BJ (cell line): Measurements from ENCODE around the gene XRCC1. TPM values are rescaled to one million over a fixed set of nuclear protein-coding genes. Genes with fewer than 3 reads are reported as not detected.

ENCODE experiments used
- CTCF ChIA-PET: fragments of 350-600 bp; formaldehyde crosslinking; extraction: SDS; loops from one replicate; lab custom pipeline; 2021; ENCODE audit warnings: antibody characterized with exemption, inconsistent platforms; lab: Yijun Ruan, JAX
- POLR2A ChIA-PET: fragments of 300-600 bp; sonication (Branson Sonifier 250); formaldehyde crosslinking; extraction: SDS; loops from one replicate; lab custom pipeline; 2021; ENCODE audit warnings: antibody characterized with exemption; lab: Charles Lee
- DNase-seq: peaks from one replicate; pipeline ENCODE4 v3.0.0-alpha.2; 2011; ENCODE audit warnings: low read depth
- H3K27me3 ChIP-seq: 2 replicates; pipeline ENCODE4 v1.6.0; 2011; ENCODE audit warnings: low read length; ENCODE audit not compliant: control insufficient read depth, insufficient read depth
- H3K36me3 ChIP-seq: 2 replicates; pipeline ENCODE4 v1.5.1; 2011; ENCODE audit warnings: low read length; ENCODE audit not compliant: control insufficient read depth, insufficient read depth
- H3K4me3 ChIP-seq: 2 replicates; pipeline ENCODE4 v1.5.1; 2011; ENCODE audit warnings: low read depth, mild to moderate bottlenecking, control low read depth, low read length
- CTCF ChIP-seq: IDR thresholded peaks from 2 replicates; pipeline ENCODE4 v1.5.1; 2011; ENCODE audit warnings: low read depth, mild to moderate bottlenecking, control low read depth, inconsistent platforms, low read length, moderate library complexity; ENCODE audit not compliant: insufficient read depth
- polyA plus RNA-seq: library from polyadenylated mRNA; depleted of rRNA; stranded (reverse); fragments of >200 nt; gene quantifications from 2 replicates; pipeline ENCODE4 v1.2.3, GENCODE V29; 2011

Gene XRCC1
- polyA plus RNA-seq, 1 experiment = 30.8 TPM

- no peak overlapping the region for H3K4me3 ChIP-seq
- no peak for DNase-seq
- POLR2A ChIA-PET = no interaction called here
- peaks cover 16% of the 10 kb centered on the region for H3K36me3 ChIP-seq
- no peak for TF ChIP-seq CTCF
- H3K27me3 ChIP-seq = no peaks in the 10 kb centered on the region
- CTCF ChIA-PET = interaction anchor here (1.4 to 1.5 kb wide), 2 partner anchors 10 kb away, joined by 4 to 5 read pairs; no protein-coding TSS in a partner anchor
Observed at GRCh38 chr19:43545276-43545675, 30.1 kb downstream of the XRCC1 start.

- no peak for TF ChIP-seq CTCF
- Histone ChIP-seq H3K27me3 (no peaks in the 10 kb centered on the region), H3K4me3 (no peak overlapping the region), H3K36me3 (peaks cover 16% of the 10 kb centered on the region)
- ChIA-PET POLR2A (no interaction called here), CTCF (interaction anchor here (0.8 to 2.3 kb wide), 3 partner anchors 11 to 14 kb away, joined by 3 to 7 read pairs (median 4); no protein-coding TSS in a partner anchor)
- no peak for DNase-seq
Observed at GRCh38 chr19:43544077-43544476, 31.2 kb downstream of the XRCC1 start.

- peaks cover 16% of the 10 kb centered on the region for H3K36me3 ChIP-seq
- no peak for DNase-seq
- POLR2A ChIA-PET = no interaction called here
- no peak for TF ChIP-seq CTCF
- no peaks in the 10 kb centered on the region for H3K27me3 ChIP-seq
- no peak overlapping the region for H3K4me3 ChIP-seq
- CTCF ChIA-PET = interaction anchor here (2.3 kb wide), 1 partner anchor 13 kb away, joined by 7 read pairs; no protein-coding TSS in a partner anchor
Observed at GRCh38 chr19:43541920-43542650, 33.2 kb downstream of the XRCC1 start.

GRCh38 chr19:43540381-43540780 is 34.9 kb downstream of the XRCC1 start:
- peaks cover 11% of the 10 kb centered on the region for H3K36me3 ChIP-seq
- no peak overlapping the region for H3K4me3 ChIP-seq
- ChIA-PET CTCF (no interaction called here), POLR2A (no interaction called here)
- no peak for TF ChIP-seq CTCF
- no peaks in the 10 kb centered on the region for H3K27me3 ChIP-seq
- no peak for DNase-seq

- H3K4me3 ChIP-seq = no peak overlapping the region
- ChIA-PET POLR2A (no interaction called here), CTCF (interaction anchor here (1.2 kb wide), 1 partner anchor 36 kb away, joined by 3 read pairs; the partner anchor contains the start of gene XRCC1)
- no peaks in the 10 kb centered on the region for H3K27me3 ChIP-seq
- no peak for DNase-seq
- peaks cover 9% of the 10 kb centered on the region for H3K36me3 ChIP-seq
- TF ChIP-seq CTCF = no peak
Observed at GRCh38 chr19:43538922-43539321, 36.4 kb downstream of the XRCC1 start.
